ENCODE results near the gene VTCN1. TPM values are rescaled to one million over a fixed set of nuclear protein-coding genes. Genes with fewer than 3 reads are reported as not detected.

The VTCN1 gene
- total and polyA plus RNA-seq, 8 donors: 0.48 to 3.2 (median 0.65) TPM; not detected in 4

GRCh38 chr1:117232531-117232930 lies 21.8 kb upstream of the VTCN1 start:
- DNase-seq: no peak
- Histone ChIP-seq H3K4me1 (peaks cover 12 to 22% (median 15%) of the 10 kb centered on the region in 4 donors), H3K36me3 (no peaks in the 10 kb centered on the region), H3K27me3 (no peaks in the 10 kb centered on the region), H3K4me3 (no peak overlapping the region), H3K27ac (peak overlapping the region in 4 of 5 donors; percentile 37 to 80 (median 52)), H3K9me3 (no peaks in the 10 kb centered on the region)
- TF ChIP-seq POLR2A (IDR thresholded peaks at IDR 0.05) (no peak), CTCF (IDR thresholded peaks at IDR 0.05) (no peak)
- WGBS, 5 donors: 50 to 64% (median 58%) methylated on average over 2 of the region's 2 CpGs
- intact Hi-C loops (cut with DNase I; ENCODE audit: low total_unique reads): no loop called here

GRCh38 chr1:117231748-117232373 lies 21.1 kb upstream of the VTCN1 start:
- DNase-seq: peak; percentile 64 to 72

GRCh38 chr1:117231312-117231711 lies 20.6 kb upstream of the VTCN1 start:
- intact Hi-C loops (cut with DNase I; ENCODE audit: low total_unique reads): no loop called here
- H3K27ac ChIP-seq: peak overlapping the region in 4 of 5 donors; percentile 37 to 80 (median 52)
- WGBS, 5 donors: 37 to 44% (median 43%) methylated on average over 2 of the region's 2 CpGs

More at GRCh38 chr1:117231748-117232373, 21.1 kb upstream of the VTCN1 start:
- Histone ChIP-seq H3K9me3 (no peaks in the 10 kb centered on the region), H3K36me3 (no peaks in the 10 kb centered on the region), H3K27me3 (no peaks in the 10 kb centered on the region), H3K27ac (peak overlapping the region; percentile 37 to 86 (median 59)), H3K4me3 (no peak overlapping the region), H3K4me1 (peaks cover 7 to 17% (median 12%) of the 10 kb centered on the region in 4 donors)
- no peak for TF ChIP-seq POLR2AphosphoS5 (IDR thresholded peaks at IDR 0.05)
- no peak for TF ChIP-seq POLR2A (IDR thresholded peaks at IDR 0.05)
- no peak for TF ChIP-seq CTCF (IDR thresholded peaks at IDR 0.05)
- TF ChIP-seq EP300 (IDR thresholded peaks at IDR 0.05): no peak
- intact Hi-C loops (cut with DNase I; ENCODE audit: low total_unique reads): no loop called here
- 18 to 38% (median 21%) methylated on average over 4 of the region's 4 CpGs for WGBS, 5 donors

GRCh38 chr1:117229217-117229616 lies 18.5 kb upstream of the VTCN1 start:
- Histone ChIP-seq H3K4me3 (no peak overlapping the region), H3K4me1 (peaks cover 7 to 17% (median 12%) of the 10 kb centered on the region in 4 donors), H3K27me3 (no peaks in the 10 kb centered on the region), H3K27ac (no peak overlapping the region), H3K36me3 (no peaks in the 10 kb centered on the region), H3K9me3 (no peaks in the 10 kb centered on the region)
- intact Hi-C loops (cut with DNase I; ENCODE audit: low total_unique reads): no loop called here
- WGBS, 5 donors: 86 to 95% (median 91%) methylated on average over 3 of the region's 3 CpGs
- DNase-seq: no peak
- TF ChIP-seq POLR2A (IDR thresholded peaks at IDR 0.05): no peak
- no peak for TF ChIP-seq EP300 (IDR thresholded peaks at IDR 0.05)
- TF ChIP-seq CTCF (IDR thresholded peaks at IDR 0.05): no peak
- no peak for TF ChIP-seq POLR2AphosphoS5 (IDR thresholded peaks at IDR 0.05)

More at GRCh38 chr1:117231312-117231711, 20.6 kb upstream of the VTCN1 start:
- no peak overlapping the region for H3K4me3 ChIP-seq
- H3K36me3 ChIP-seq: no peaks in the 10 kb centered on the region
- no peaks in the 10 kb centered on the region for H3K9me3 ChIP-seq
- H3K4me1 ChIP-seq: peaks cover 7 to 17% (median 12%) of the 10 kb centered on the region in 4 donors
- TF ChIP-seq EP300 (IDR thresholded peaks at IDR 0.05): no peak
- DNase-seq: no peak
- no peaks in the 10 kb centered on the region for H3K27me3 ChIP-seq

GRCh38 chr1:117225931-117226330 lies 15.2 kb upstream of the VTCN1 start:
- no peak for DNase-seq
- no peaks in the 10 kb centered on the region for H3K27me3 ChIP-seq
- no peak overlapping the region for H3K27ac ChIP-seq
- TF ChIP-seq CTCF (IDR thresholded peaks at IDR 0.05): no peak
- TF ChIP-seq EP300 (IDR thresholded peaks at IDR 0.05): no peak
- TF ChIP-seq POLR2AphosphoS5 (IDR thresholded peaks at IDR 0.05): no peak
- no peak for TF ChIP-seq POLR2A (IDR thresholded peaks at IDR 0.05)
- no peaks in the 10 kb centered on the region for H3K4me1 ChIP-seq
- no peaks in the 10 kb centered on the region for H3K36me3 ChIP-seq
- intact Hi-C loops (cut with DNase I; ENCODE audit: low total_unique reads): no loop called here
- H3K4me3 ChIP-seq: no peak overlapping the region
- no peaks in the 10 kb centered on the region for H3K9me3 ChIP-seq
- WGBS, 5 donors: 69 to 78% (median 77%) methylated on average over 4 of the region's 4 CpGs
